H1 (cell line): Measurements from ENCODE around the gene ALOX15. TPM values are rescaled to one million over a fixed set of nuclear protein-coding genes. Genes with fewer than 3 reads are reported as not detected.
A peak's percentile ranks its signal among the peaks of the same experiment; 100 is the strongest.

Experiments used
- CTCF ChIA-PET: fragments of 300-600 bp; sonication (Branson Sonifier 250); formaldehyde crosslinking; loops from one replicate; lab custom pipeline; 2021; ENCODE audit not compliant: partially characterized antibody; lab: Charles Lee
- POLR2A ChIA-PET: fragments of 300-600 bp; sonication (Branson Sonifier 250); formaldehyde crosslinking; loops from one replicate; lab custom pipeline; 2021; ENCODE audit warnings: inconsistent platforms; ENCODE audit not compliant: partially characterized antibody; lab: Charles Lee
- DNase-seq, 2 experiments: peaks; one replicate each; pipeline versions ENCODE4 v3.0.0 to v3.0.0-alpha.2; 2010 to 2022; ENCODE audit warnings: low spot score in 2 of 2, low read depth in 1 of 2, mixed read lengths in 1 of 2
- FAIRE-seq: peaks from 2 replicates; lab custom pipeline; 2011; peaks lifted over from hg19 to GRCh38; lab: Jason Lieb, UNC
- H2AFZ ChIP-seq: 2 replicates; pipeline ENCODE4 v1.8.1; 2012; ENCODE audit warnings: low read length, inconsistent platforms
- H2AK5ac ChIP-seq: 2 replicates; pipeline ENCODE4 v1.6.1; 2013; ENCODE audit warnings: low read depth, low read length
- H2BK120ac ChIP-seq: replicated peaks from 2 replicates; pipeline ENCODE3; 2013; ENCODE audit warnings: low read depth, low read length, inconsistent platforms
- H2BK12ac ChIP-seq: 2 replicates; pipeline ENCODE4 v1.6.1; 2013; ENCODE audit warnings: low read depth, low read length
- H2BK15ac ChIP-seq: 2 replicates; pipeline ENCODE4 v1.6.1; 2013; ENCODE audit warnings: low read length
- H2BK20ac ChIP-seq: 2 replicates; pipeline ENCODE4 v1.6.1; 2013; ENCODE audit warnings: low read length
- H2BK5ac ChIP-seq: 2 replicates; pipeline ENCODE4 v1.6.1; 2013; ENCODE audit warnings: low read depth, low read length
- H3K14ac ChIP-seq: 2 replicates; pipeline ENCODE4 v1.6.1; 2013; ENCODE audit warnings: inconsistent platforms; ENCODE audit not compliant: insufficient read length
- H3K18ac ChIP-seq: 2 replicates; pipeline ENCODE4 v1.6.1; 2013; ENCODE audit warnings: low read length; ENCODE audit errors: extremely low read depth
- H3K23ac ChIP-seq: 2 replicates; pipeline ENCODE4 v1.6.1; 2013; ENCODE audit warnings: inconsistent platforms; ENCODE audit not compliant: insufficient read length
- H3K23me2 ChIP-seq: 2 replicates; pipeline ENCODE4 v1.6.1; 2013; ENCODE audit warnings: low read depth, low read length
- H3K27ac ChIP-seq: 2 replicates; pipeline ENCODE4 v1.6.1; 2011; ENCODE audit warnings: low read depth, low read length, inconsistent platforms
- H3K27me3 ChIP-seq, 4 experiments: replicated peaks in 1 of 4; 1 replicate in 1 of 4; 2 replicates in 3 of 4; pipeline versions ENCODE4 v1.6.1 to v1.8.1; 2011 to 2013; ENCODE audit warnings: low read length in 3 of 4, mild to moderate bottlenecking in 3 of 4, inconsistent platforms in 2 of 4, mixed read lengths in 2 of 4, moderate library complexity in 1 of 4; ENCODE audit not compliant: control insufficient read depth in 3 of 4, insufficient read depth in 3 of 4; ENCODE audit errors: extremely low read depth in 1 of 4
- H3K36me3 ChIP-seq, 4 experiments: 2 replicates each; pipeline versions ENCODE4 v1.6.1 to v1.8.1; 2011 to 2013; ENCODE audit warnings: mild to moderate bottlenecking in 4 of 4, low read length in 3 of 4, moderate library complexity in 2 of 4, control low read depth in 1 of 4, inconsistent platforms in 1 of 4; ENCODE audit not compliant: insufficient read depth in 4 of 4, control insufficient read depth in 2 of 4
- H3K4ac ChIP-seq: replicated peaks from 2 replicates; pipeline ENCODE3; 2013; ENCODE audit warnings: low read length, low read depth, mixed read lengths, inconsistent platforms; ENCODE audit not compliant: insufficient read length
- H3K4me1 ChIP-seq, 4 experiments: replicated peaks in 1 of 4; 1 replicate in 1 of 4; 2 replicates in 3 of 4; pipeline versions ENCODE4 v1.6.1 to v1.8.1; 2011 to 2013; ENCODE audit warnings: low read length in 3 of 4, inconsistent platforms in 2 of 4, mixed read lengths in 1 of 4; ENCODE audit not compliant: insufficient read depth in 4 of 4, control insufficient read depth in 3 of 4
- H3K4me2 ChIP-seq, 2 experiments: 2 replicates each; pipeline versions ENCODE4 v1.6.1 to v1.8.1; 2011 to 2013; ENCODE audit warnings: low read depth in 2 of 2, low read length in 2 of 2, control low read depth in 1 of 2, inconsistent platforms in 1 of 2, mild to moderate bottlenecking in 1 of 2; ENCODE audit not compliant: insufficient read depth in 1 of 2
- H3K4me3 ChIP-seq, 4 experiments: fragments of 200-600, 300-600 bp in 1 of 4; sonication (generic), shearing (Covaris generic), sonication (Bioruptor Twin) in 1 of 4; 2 replicates each; pipeline versions ENCODE4 v1.5.1 to v1.8.1; 2011 to 2016; ENCODE audit warnings: low read length in 4 of 4, low read depth in 3 of 4, control low read depth in 2 of 4, inconsistent platforms in 2 of 4, mild to moderate bottlenecking in 2 of 4, mixed read lengths in 1 of 4, moderate library complexity in 1 of 4; ENCODE audit not compliant: insufficient read depth in 2 of 4; ENCODE audit errors: extremely low read depth in 1 of 4
- H3K56ac ChIP-seq: replicated peaks from 2 replicates; pipeline ENCODE3; 2013; ENCODE audit warnings: low read depth, mild to moderate bottlenecking, mixed read lengths, low read length, inconsistent platforms; ENCODE audit not compliant: insufficient read length
- H3K79me1 ChIP-seq: 2 replicates; pipeline ENCODE4 v1.6.1; 2013; ENCODE audit warnings: low read depth, low read length, control low read depth
- H3K79me2 ChIP-seq, 2 experiments: 2 replicates each; pipeline versions ENCODE4 v1.6.1 to v1.8.1; 2012 to 2013; ENCODE audit warnings: low read length in 2 of 2, mild to moderate bottlenecking in 2 of 2, inconsistent platforms in 1 of 2; ENCODE audit not compliant: insufficient read depth in 2 of 2, control insufficient read depth in 1 of 2
- H3K9ac ChIP-seq, 4 experiments: replicated peaks in 1 of 4; 1 replicate in 1 of 4; 2 replicates in 3 of 4; pipeline versions ENCODE4 v1.6.1 to v1.8.1; 2011 to 2013; ENCODE audit warnings: low read depth in 3 of 4, low read length in 3 of 4, control low read depth in 2 of 4, mild to moderate bottlenecking in 2 of 4, moderate library complexity in 2 of 4, inconsistent platforms in 1 of 4; ENCODE audit errors: extremely low read depth in 1 of 4
- H3K9me3 ChIP-seq, 2 experiments: 2 replicates each; pipeline versions ENCODE4 v1.6.1 to v1.8.1; 2012 to 2013; ENCODE audit warnings: mild to moderate bottlenecking in 2 of 2, moderate library complexity in 2 of 2, control low read depth in 1 of 2, inconsistent platforms in 1 of 2, low read depth in 1 of 2, low read length in 1 of 2, mixed read lengths in 1 of 2; ENCODE audit not compliant: insufficient read depth in 2 of 2
- H4K20me1 ChIP-seq, 2 experiments: replicated peaks in 1 of 2; 2 replicates each; pipeline versions ENCODE3 to v1.8.1; 2011 to 2013; ENCODE audit warnings: inconsistent platforms in 2 of 2, low read length in 2 of 2, mild to moderate bottlenecking in 1 of 2; ENCODE audit not compliant: insufficient read depth in 2 of 2, control insufficient read depth in 1 of 2
- H4K5ac ChIP-seq: 2 replicates; pipeline ENCODE4 v1.6.1; 2013; ENCODE audit warnings: low read length, low read depth, mixed read lengths, inconsistent platforms; ENCODE audit not compliant: insufficient read length
- H4K8ac ChIP-seq: 2 replicates; pipeline ENCODE4 v1.8.0; 2013; ENCODE audit warnings: mild to moderate bottlenecking, moderate library complexity, low read length, inconsistent platforms; ENCODE audit not compliant: insufficient read depth; ENCODE audit errors: extremely low read depth
- H4K91ac ChIP-seq: replicated peaks from 2 replicates; pipeline ENCODE3; 2013; ENCODE audit warnings: low read length, mixed read lengths, inconsistent platforms; ENCODE audit not compliant: insufficient read length
- ASH2L ChIP-seq: fragments of 200-600, 300-600 bp; sonication (generic); IDR thresholded peaks from one replicate; pipeline ENCODE4 v1.7.1; 2017; ENCODE audit warnings: low read length
- EZH2 ChIP-seq: fragments of 200-600 bp; sonication (generic); IDR thresholded peaks from 2 replicates; pipeline ENCODE4 v1.7.1; 2012; ENCODE audit warnings: low read depth, mild to moderate bottlenecking, moderate library complexity, low read length, inconsistent platforms; ENCODE audit not compliant: severe bottlenecking
- GTF2F1 ChIP-seq: IDR thresholded peaks from 2 replicates; pipeline ENCODE4 v1.6.1; 2012; ENCODE audit warnings: low read depth, low read length, improper control_type of control experiment, borderline replicate concordance
- HDAC6 ChIP-seq: IDR thresholded peaks from one replicate; pipeline ENCODE4 v1.7.1; 2012; ENCODE audit warnings: low read depth, mild to moderate bottlenecking, inconsistent platforms, low read length, moderate library complexity
- JUND ChIP-seq: IDR thresholded peaks from 2 replicates; pipeline ENCODE4 v1.6.1; 2011; ENCODE audit warnings: mild to moderate bottlenecking, improper control_type of control experiment, low read length
- RAD21 ChIP-seq, 2 experiments: IDR thresholded peaks in 1 of 2; conservative IDR thresholded peaks in 1 of 2; 2 replicates each; pipeline ENCODE4 v1.6.1; 2011; ENCODE audit warnings: low read depth in 2 of 2, low read length in 2 of 2, improper control_type of control experiment in 1 of 2, inconsistent platforms in 1 of 2, mild to moderate bottlenecking in 1 of 2, moderate library complexity in 1 of 2
- RFX5 ChIP-seq: IDR thresholded peaks from 2 replicates; pipeline ENCODE4 v1.6.1; 2011; ENCODE audit warnings: low read depth, low read length, improper control_type of control experiment, borderline replicate concordance
- SIN3A ChIP-seq, 2 experiments: IDR thresholded peaks in 1 of 2; conservative IDR thresholded peaks in 1 of 2; 2 replicates each; pipeline ENCODE4 v1.6.1; 2011 to 2012; ENCODE audit warnings: low read length in 2 of 2, improper control_type of control experiment in 1 of 2, low read depth in 1 of 2, mild to moderate bottlenecking in 1 of 2
- SP4 ChIP-seq: IDR thresholded peaks from 2 replicates; pipeline ENCODE4 v1.6.1; 2012; ENCODE audit warnings: low read length, inconsistent platforms
- TAF7 ChIP-seq: optimal IDR thresholded peaks from 2 replicates; pipeline ENCODE3; 2011; ENCODE audit warnings: low read depth, mild to moderate bottlenecking, inconsistent platforms, low read length, moderate library complexity, borderline replicate concordance
- TCF12 ChIP-seq: IDR thresholded peaks from 2 replicates; pipeline ENCODE4 v1.6.1; 2011; ENCODE audit warnings: low read depth, mild to moderate bottlenecking, low read length
- WGBS, 2 experiments: shearing (Covaris generic) in 1 of 2; methylation state at CpG; one replicate each; pipeline versions ENCODE4 v1.1.6 to v1.1.7; 2013 to 2015; ENCODE audit warnings: low lambda C conversion rate in 2 of 2, mixed read lengths in 2 of 2, inconsistent platforms in 1 of 2, low coverage in 1 of 2, missing lambda C conversion rate in 1 of 2; ENCODE audit not compliant: insufficient replicate concordance in 2 of 2, insufficient coverage in 1 of 2, insufficient read length in 1 of 2; ENCODE audit errors: extremely low coverage in 1 of 2, missing lambda C conversion rate in 1 of 2; 5-methylcytosine and 5-hydroxymethylcytosine counted together
- polyA plus RNA-seq, 7 experiments: library from polyadenylated mRNA; depleted of rRNA in 3 of 7; stranded (reverse) in 5 of 7; unstranded in 2 of 7; fragments of >200 nt in 5 of 7; fragments of 200-250 nt in 2 of 7; gene quantifications; 1 replicate in 5 of 7; 2 replicates in 1 of 7; 4 replicates in 1 of 7; pipeline versions ENCODE4 v1.2.1 to v1.2.3, GENCODE V29; 2011 to 2013; ENCODE audit warnings: missing spikeins in 2 of 7, mixed read lengths in 2 of 7
- total RNA-seq: library from RNA; stranded (reverse); fragmentation: NEBNext Ultra II Directional; extraction: Animal tissue kit (Norgen Biotek cat#: 25700); gene quantifications from 2 replicates; pipeline ENCODE4 v1.2.1, GENCODE V29; 2021
- TF ChIP-seq, protein P1 (sequence below): IDR thresholded peaks from 2 replicates; pipeline ENCODE4 v1.6.1; 2012; ENCODE audit warnings: inconsistent platforms
- TF ChIP-seq, protein P2 (sequence below): IDR thresholded peaks from 2 replicates; pipeline ENCODE4 v1.6.1; 2012; ENCODE audit warnings: inconsistent platforms

ALOX15 gene
- total and polyA plus RNA-seq, 2 of the 8 experiments (the other 6 are each of a cell fraction or from before 2014, with no cell fraction given): 1.5 to 1.7 TPM

DNA sequence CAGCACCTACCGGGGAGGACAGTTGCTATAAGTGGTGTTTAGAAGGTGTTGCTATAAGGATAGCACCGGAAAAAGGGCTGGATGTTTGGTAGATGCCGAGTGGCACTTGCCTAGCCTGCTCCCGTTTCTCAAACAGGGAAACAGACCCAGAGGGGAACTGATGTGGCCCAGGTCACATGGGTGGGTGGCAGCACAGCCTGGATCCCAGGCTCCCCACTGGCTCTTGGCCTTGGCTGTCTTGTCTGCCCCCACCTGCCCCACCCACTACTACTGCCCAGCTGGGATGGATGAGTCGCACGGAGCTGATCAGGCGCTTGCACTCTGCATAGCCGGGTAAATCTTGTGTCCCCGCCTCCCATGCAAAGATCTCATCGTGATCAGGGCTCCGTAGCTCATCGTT lies 49.9 kb downstream of the ALOX15 start:
- Histone ChIP-seq H2BK20ac (no peak overlapping the region), H2AK5ac (no peak overlapping the region), H4K20me1 (peaks cover 0 to 1% of the 10 kb centered on the region in 2 experiments), H2BK12ac (no peak overlapping the region), H3K27me3 (peaks cover 1 to 4% (median 3%) of the 10 kb centered on the region in 4 experiments; a peak in 4 of 7 replicates), H3K23me2 (no peaks in the 10 kb centered on the region), H2AFZ (no peak overlapping the region), H3K79me2 (no peaks in the 10 kb centered on the region), H3K79me1 (no peaks in the 10 kb centered on the region), H4K91ac (peak overlapping the region; percentile 9), H3K4me2 (no peak overlapping the region), H3K4ac (no peak overlapping the region), H2BK15ac (no peak overlapping the region)
- DNase-seq: no peak
- CTCF ChIA-PET: interaction anchor here (1.0 to 10.1 kb wide), 5 partner anchors 9 to 34 kb away, joined by 3 to 65 read pairs (median 5); partner anchors contain the start of gene SMTNL2
- FAIRE-seq: no peak
- POLR2A ChIA-PET: interaction anchor here (0.6 to 1.9 kb wide), 2 partner anchors 10 to 965 kb away, joined by 3 to 6 read pairs; no protein-coding TSS in a partner anchor
- TF ChIP-seq RAD21 (IDR thresholded peaks at IDR 0.05 in 1 of 2, conservative IDR thresholded peaks at IDR 0.05 in 1 of 2; ENCODE audit: low read depth in 2 of 2, low read length in 2 of 2) (no peak), JUND (no peak), GTF2F1 (no peak), SIN3A (conservative IDR thresholded peaks at IDR 0.05 in 1 of 2, IDR thresholded peaks at IDR 0.05 in 1 of 2; ENCODE audit: low read depth in 1 of 2, low read length in 2 of 2) (no peak), HDAC6 (no peak), RFX5 (no peak), TAF7 (no peak), SP4 (no peak), EZH2 (no peak), ASH2L (no peak), TCF12 (no peak)
- TF ChIP-seq, protein P1, sequence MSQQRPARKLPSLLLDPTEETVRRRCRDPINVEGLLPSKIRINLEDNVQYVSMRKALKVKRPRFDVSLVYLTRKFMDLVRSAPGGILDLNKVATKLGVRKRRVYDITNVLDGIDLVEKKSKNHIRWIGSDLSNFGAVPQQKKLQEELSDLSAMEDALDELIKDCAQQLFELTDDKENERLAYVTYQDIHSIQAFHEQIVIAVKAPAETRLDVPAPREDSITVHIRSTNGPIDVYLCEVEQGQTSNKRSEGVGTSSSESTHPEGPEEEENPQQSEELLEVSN: no peak
- TF ChIP-seq, protein P2, sequence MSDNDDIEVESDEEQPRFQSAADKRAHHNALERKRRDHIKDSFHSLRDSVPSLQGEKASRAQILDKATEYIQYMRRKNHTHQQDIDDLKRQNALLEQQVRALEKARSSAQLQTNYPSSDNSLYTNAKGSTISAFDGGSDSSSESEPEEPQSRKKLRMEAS: no peak
- TF ChIP-seq, all 59 proteins: peak for 0
- no peak overlapping the region for H3K56ac ChIP-seq
- no peak overlapping the region for H2BK120ac ChIP-seq
- H3K9ac ChIP-seq: no peak overlapping the region
- no peaks in the 10 kb centered on the region for H3K9me3 ChIP-seq
- H3K4me1 ChIP-seq: peaks cover 0 to 13% (median 6%) of the 10 kb centered on the region in 4 experiments; a peak in 5 of 7 replicates
- no peak overlapping the region for H3K23ac ChIP-seq
- H4K8ac ChIP-seq: no peak overlapping the region
- H3K18ac ChIP-seq: no peak overlapping the region
- H3K27ac ChIP-seq: no peak overlapping the region
- H3K36me3 ChIP-seq: no peaks in the 10 kb centered on the region
- H3K4me3 ChIP-seq: no peak overlapping the region
- H3K14ac ChIP-seq: no peak overlapping the region
- 79% methylated on average over 12 of the region's 12 CpGs; no CpG with 5 or more reads in 1 of the 2 experiments for WGBS, 2 experiments
- H2BK5ac ChIP-seq: no peak overlapping the region
- no peak overlapping the region for H4K5ac ChIP-seq
